ENCODE measurements around the gene GPR87.

Gene GPR87

GRCh38 chr3:151305060-151305774 is 11.4 kb downstream of the GPR87 start:
- Histone ChIP-seq H3K27ac (ENCODE audit: extremely low read depth, low read depth, low read length) (no peak overlapping the region), H3K4me1 (ENCODE audit: control insufficient read depth, insufficient read depth, low read length) (no peaks in the 10 kb centered on the region), H3K4me3 (ENCODE audit: low read depth, low read length) (no peak overlapping the region; the same call in 1 of the 2 replicates), H3K36me3 (ENCODE audit: control insufficient read depth in 2 of 2, insufficient read depth in 1 of 2, low read length in 2 of 2) (no peaks in the 10 kb centered on the region), H3K9me3 (ENCODE audit: control insufficient read depth, insufficient read depth, low read depth, low read length) (no peaks in the 10 kb centered on the region)
- ChIA-PET POLR2A (no interaction called here), CTCF (interaction anchor here (0.7 to 3.2 kb wide), 6 partner anchors 12 to 56 kb away, joined by 3 to 8 read pairs (median 3); no protein-coding TSS in a partner anchor)
- peak; percentile 45 for TF ChIP-seq KLF10 (tag by site-specific recombination; IDR thresholded peaks at IDR 0.05)
- TF ChIP-seq PRDM10 (tag by site-specific recombination; IDR thresholded peaks at IDR 0.05), result peak; percentile 82
- peak; percentile 51; the same call in 1 of the 2 replicates for TF ChIP-seq GLIS1 (tag by site-specific recombination; IDR thresholded peaks at IDR 0.05)
- 0 out of 2 replicates have a peak, but pooled peaks have one; percentile 41 for TF ChIP-seq ZNF366 (tag by site-specific recombination; conservative IDR thresholded peaks at IDR 0.05)
- peak; percentile 20 for TF ChIP-seq ZNF654 (tag by site-specific recombination; IDR thresholded peaks at IDR 0.05; ENCODE audit: low read depth)
- TF ChIP-seq ZNF747 (tag by site-specific recombination; IDR thresholded peaks at IDR 0.05), result no peak
- peak; percentile 41; the same call in 1 of the 2 replicates for TF ChIP-seq ZNF629 (tag by site-specific recombination; IDR thresholded peaks at IDR 0.05)
- peak; percentile 52; the same call in 1 of the 2 replicates for TF ChIP-seq ZBTB44 (tag by site-specific recombination; IDR thresholded peaks at IDR 0.05)
- peak; percentile 85 for TF ChIP-seq ZNF362 (tag by site-specific recombination; IDR thresholded peaks at IDR 0.05)
- TF ChIP-seq INSM2 (tag by site-specific recombination; IDR thresholded peaks at IDR 0.05), result no peak
- TF ChIP-seq KLF8 (tag by site-specific recombination; IDR thresholded peaks at IDR 0.05), result peak; percentile 53; the same call in 1 of the 2 replicates
- peak; percentile 42; the same call in 1 of the 2 replicates for TF ChIP-seq SP7 (tag by site-specific recombination; IDR thresholded peaks at IDR 0.05)
- peak; percentile 65 for TF ChIP-seq ZNF660 (tag by site-specific recombination; IDR thresholded peaks at IDR 0.05)
- TF ChIP-seq HOXD13 (CRISPR knock-in tag; IDR thresholded peaks at IDR 0.05; ENCODE audit: borderline replicate concordance), result 0 out of 2 replicates have a peak, but pooled peaks have one; percentile 37
- no peak for TF ChIP-seq MZF1 (tag by site-specific recombination; IDR thresholded peaks at IDR 0.05; ENCODE audit: borderline replicate concordance)
- TF ChIP-seq ZNF426 (tag by site-specific recombination; IDR thresholded peaks at IDR 0.05), result no peak
- no peak for TF ChIP-seq ZNF214 (tag by site-specific recombination; IDR thresholded peaks at IDR 0.05; ENCODE audit: borderline replicate concordance)
- TF ChIP-seq ZNF610 (tag by site-specific recombination; IDR thresholded peaks at IDR 0.05; ENCODE audit: borderline replicate concordance), result peak; percentile 89; the same call in 1 of the 2 replicates
- TF ChIP-seq ZNF202 (tag by site-specific recombination; IDR thresholded peaks at IDR 0.05; ENCODE audit: borderline replicate concordance), result no peak
- peak; percentile 64; the same call in 1 of the 2 replicates for TF ChIP-seq ZNF600 (tag by site-specific recombination; IDR thresholded peaks at IDR 0.05)
- peak; percentile 64 for TF ChIP-seq ZIC2 (tag by site-specific recombination; IDR thresholded peaks at IDR 0.05)
- TF ChIP-seq TRIM28 (IDR thresholded peaks at IDR 0.05; ENCODE audit: borderline replicate concordance, low read length), result 0 out of 2 replicates have a peak, but pooled peaks have one; percentile 13
- peak; percentile 37; the same call in 1 of the 2 replicates for TF ChIP-seq ZNF558 (tag by site-specific recombination; IDR thresholded peaks at IDR 0.05)
